ENCODE results near the gene RTN4IP1.

The RTN4IP1 gene

DNA sequence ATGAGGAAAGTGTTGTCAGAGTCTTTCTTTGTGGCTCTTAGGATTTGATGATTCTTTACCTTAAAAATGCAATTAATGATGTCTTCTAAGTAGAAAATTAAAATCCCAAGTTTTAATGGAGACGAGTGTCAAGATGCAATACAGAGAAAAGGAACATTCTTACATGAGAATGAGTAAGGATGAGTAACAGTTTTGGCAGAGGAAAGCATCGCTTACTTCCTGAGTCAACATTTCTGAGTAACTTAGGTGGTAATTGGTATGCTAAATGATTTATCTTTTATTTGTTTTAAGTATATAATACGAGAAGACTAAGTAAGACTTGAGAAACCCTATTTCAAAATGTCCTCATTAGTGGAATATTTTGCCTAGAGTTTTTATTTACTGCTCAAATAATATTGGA is 101.3 kb downstream of the RTN4IP1 start:
- no peak for DNase-seq (ENCODE audit: low spot score)
- Histone ChIP-seq H3K36me3 (replicated peaks in 1 of 2; ENCODE audit: control insufficient read depth in 2 of 2, insufficient read depth in 2 of 2, low read length in 2 of 2) (no peaks in the 10 kb centered on the region), H2BK120ac (ENCODE audit: low read depth, low read length) (no peak overlapping the region), H2BK12ac (ENCODE audit: low read length) (no peak overlapping the region), H3K27ac (replicated peaks; ENCODE audit: low read length) (no peak overlapping the region), H3K14ac (ENCODE audit: low read length) (no peak overlapping the region), H3K4me3 (ENCODE audit: low read length in 2 of 2) (no peak overlapping the region), H3K4me2 (ENCODE audit: insufficient read depth, low read length, poor library complexity, severe bottlenecking) (no peak overlapping the region), H3K79me1 (ENCODE audit: low read depth, low read length) (no peaks in the 10 kb centered on the region), H2BK5ac (ENCODE audit: low read length) (no peak overlapping the region), H4K8ac (ENCODE audit: low read depth, low read length) (no peak overlapping the region), H2AFZ (ENCODE audit: low read length) (no peak overlapping the region), H3K9me3 (replicated peaks in 1 of 2; ENCODE audit: control insufficient read depth in 2 of 2, insufficient read depth in 1 of 2, low read depth in 1 of 2, low read length in 2 of 2) (no peaks in the 10 kb centered on the region), H3K23ac (ENCODE audit: low read depth, low read length, poor library complexity) (no peak overlapping the region), H4K91ac (ENCODE audit: low read depth, low read length, poor library complexity) (no peak overlapping the region), H2BK15ac (ENCODE audit: low read length) (no peak overlapping the region), H3K18ac (ENCODE audit: low read length) (no peak overlapping the region), H3K4me1 (ENCODE audit: control insufficient read depth in 2 of 2, insufficient read depth in 1 of 2, low read depth in 1 of 2, low read length in 2 of 2) (no peaks in the 10 kb centered on the region), H3K4ac (ENCODE audit: low read length) (no peak overlapping the region), H3K27me3 (ENCODE audit: control insufficient read depth in 3 of 3, insufficient read depth in 3 of 3, low read depth in 1 of 3, low read length in 3 of 3) (peaks cover 0 to 29% (median 0%) of the 10 kb centered on the region in 3 experiments), H2AK5ac (ENCODE audit: low read depth, low read length) (no peak overlapping the region), H3K9ac (ENCODE audit: low read depth, low read length, poor library complexity) (no peak overlapping the region)
- WGBS, 2 donors (ENCODE audit: extremely low coverage in 2 of 2, insufficient read length in 2 of 2, insufficient replicate concordance in 1 of 2) = no CpG with 5 or more reads among the region's 3 CpGs

DNA sequence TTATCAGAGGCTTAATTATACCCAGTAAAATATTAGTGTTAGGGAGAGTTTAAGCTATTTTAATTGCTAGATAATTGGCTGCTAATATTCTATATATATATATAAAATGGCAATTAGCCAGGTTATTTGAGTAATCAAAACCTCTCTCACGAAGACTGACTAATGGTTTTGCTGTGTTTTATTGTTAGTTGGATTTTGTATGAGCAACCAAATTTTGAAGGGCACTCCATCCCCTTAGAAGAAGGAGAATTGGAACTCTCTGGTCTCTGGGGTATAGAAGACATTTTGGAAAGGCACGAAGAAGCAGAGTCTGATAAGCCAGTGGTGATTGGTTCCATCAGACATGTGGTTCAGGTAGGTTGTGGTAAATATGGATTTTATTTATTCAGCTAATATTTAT is 102.2 kb downstream of the RTN4IP1 start:
- H3K27ac ChIP-seq (replicated peaks; ENCODE audit: low read length) = no peak overlapping the region
- H3K14ac ChIP-seq (ENCODE audit: low read length) = no peak overlapping the region
- no peak overlapping the region for H3K4me3 ChIP-seq (ENCODE audit: low read length in 2 of 2)
- H2BK5ac ChIP-seq (ENCODE audit: low read length) = no peak overlapping the region
- no peaks in the 10 kb centered on the region for H3K79me1 ChIP-seq (ENCODE audit: low read depth, low read length)
- DNase-seq (ENCODE audit: low spot score) = no peak
- H4K8ac ChIP-seq (ENCODE audit: low read depth, low read length) = no peak overlapping the region
- H3K9me3 ChIP-seq (replicated peaks in 1 of 2; ENCODE audit: control insufficient read depth in 2 of 2, insufficient read depth in 1 of 2, low read depth in 1 of 2, low read length in 2 of 2) = no peaks in the 10 kb centered on the region
- H3K36me3 ChIP-seq (replicated peaks in 1 of 2; ENCODE audit: control insufficient read depth in 2 of 2, insufficient read depth in 2 of 2, low read length in 2 of 2) = no peaks in the 10 kb centered on the region
- WGBS, 2 donors (ENCODE audit: extremely low coverage in 2 of 2, insufficient read length in 2 of 2, insufficient replicate concordance in 1 of 2) = no CpG with 5 or more reads among the region's 2 CpGs
- H2BK12ac ChIP-seq (ENCODE audit: low read length) = no peak overlapping the region
- H2BK120ac ChIP-seq (ENCODE audit: low read depth, low read length) = no peak overlapping the region
- H3K9ac ChIP-seq (ENCODE audit: low read depth, low read length, poor library complexity) = no peak overlapping the region
- H3K18ac ChIP-seq (ENCODE audit: low read length) = no peak overlapping the region
- H3K27me3 ChIP-seq (ENCODE audit: control insufficient read depth in 3 of 3, insufficient read depth in 3 of 3, low read depth in 1 of 3, low read length in 3 of 3) = peaks cover 0 to 33% (median 0%) of the 10 kb centered on the region in 3 experiments
- no peak overlapping the region for H3K23ac ChIP-seq (ENCODE audit: low read depth, low read length, poor library complexity)
- no peak overlapping the region for H2BK15ac ChIP-seq (ENCODE audit: low read length)
- H4K91ac ChIP-seq (ENCODE audit: low read depth, low read length, poor library complexity) = no peak overlapping the region
- H2AFZ ChIP-seq (ENCODE audit: low read length) = no peak overlapping the region
- H2AK5ac ChIP-seq (ENCODE audit: low read depth, low read length) = no peak overlapping the region
- H3K4me1 ChIP-seq (ENCODE audit: control insufficient read depth in 2 of 2, insufficient read depth in 1 of 2, low read depth in 1 of 2, low read length in 2 of 2) = no peaks in the 10 kb centered on the region
- H3K4ac ChIP-seq (ENCODE audit: low read length) = no peak overlapping the region
- H3K4me2 ChIP-seq (ENCODE audit: insufficient read depth, low read length, poor library complexity, severe bottlenecking) = no peak overlapping the region

DNA sequence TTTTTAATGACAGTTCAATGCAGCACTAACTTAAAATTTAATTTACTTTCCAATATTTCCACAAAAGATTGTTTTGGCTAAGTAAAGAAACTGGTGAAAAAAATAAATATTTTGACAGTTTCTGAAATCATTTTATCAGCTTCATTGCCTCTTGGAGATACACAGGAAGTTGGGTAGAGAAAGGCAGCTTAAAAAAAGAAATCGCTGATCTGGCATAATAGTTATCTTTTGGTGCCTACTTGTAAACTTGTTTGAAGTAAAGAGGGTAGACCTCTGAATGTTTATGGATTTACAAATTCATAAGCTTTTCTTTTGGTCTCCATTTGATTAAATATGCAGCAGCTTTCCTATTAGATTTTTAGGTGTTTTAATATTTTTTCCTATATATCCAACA is 103.4 kb downstream of the RTN4IP1 start:
- no peak overlapping the region for H2BK12ac ChIP-seq (ENCODE audit: low read length)
- no peak overlapping the region for H4K91ac ChIP-seq (ENCODE audit: low read depth, low read length, poor library complexity)
- no peak overlapping the region for H3K23ac ChIP-seq (ENCODE audit: low read depth, low read length, poor library complexity)
- H3K9me3 ChIP-seq (replicated peaks in 1 of 2; ENCODE audit: control insufficient read depth in 2 of 2, insufficient read depth in 1 of 2, low read depth in 1 of 2, low read length in 2 of 2) = no peaks in the 10 kb centered on the region
- no peak overlapping the region for H3K14ac ChIP-seq (ENCODE audit: low read length)
- H3K9ac ChIP-seq (ENCODE audit: low read depth, low read length, poor library complexity) = no peak overlapping the region
- H3K4me2 ChIP-seq (ENCODE audit: insufficient read depth, low read length, poor library complexity, severe bottlenecking) = no peak overlapping the region
- H3K79me1 ChIP-seq (ENCODE audit: low read depth, low read length) = no peaks in the 10 kb centered on the region
- no peak overlapping the region for H2AK5ac ChIP-seq (ENCODE audit: low read depth, low read length)
- no peak overlapping the region for H3K27ac ChIP-seq (replicated peaks; ENCODE audit: low read length)
- no peak overlapping the region for H3K4me3 ChIP-seq (ENCODE audit: low read length in 2 of 2)
- no peaks in the 10 kb centered on the region for H3K4me1 ChIP-seq (ENCODE audit: control insufficient read depth in 2 of 2, insufficient read depth in 1 of 2, low read depth in 1 of 2, low read length in 2 of 2)
- H2BK5ac ChIP-seq (ENCODE audit: low read length) = no peak overlapping the region
- no peak overlapping the region for H3K18ac ChIP-seq (ENCODE audit: low read length)
- no peak overlapping the region for H2BK15ac ChIP-seq (ENCODE audit: low read length)
- H3K4ac ChIP-seq (ENCODE audit: low read length) = no peak overlapping the region
- H2BK120ac ChIP-seq (ENCODE audit: low read depth, low read length) = no peak overlapping the region
- WGBS, 2 donors (ENCODE audit: extremely low coverage in 2 of 2, insufficient read length in 2 of 2, insufficient replicate concordance in 1 of 2) = no CpG with 5 or more reads among the region's 1 CpG
- peaks cover 0 to 38% (median 0%) of the 10 kb centered on the region in 3 experiments for H3K27me3 ChIP-seq (ENCODE audit: control insufficient read depth in 3 of 3, insufficient read depth in 3 of 3, low read depth in 1 of 3, low read length in 3 of 3)
- H4K8ac ChIP-seq (ENCODE audit: low read depth, low read length) = no peak overlapping the region
- no peak overlapping the region for H2AFZ ChIP-seq (ENCODE audit: low read length)
- H3K36me3 ChIP-seq (replicated peaks in 1 of 2; ENCODE audit: control insufficient read depth in 2 of 2, insufficient read depth in 2 of 2, low read length in 2 of 2) = no peaks in the 10 kb centered on the region
- no peak for DNase-seq (ENCODE audit: low spot score)

DNA sequence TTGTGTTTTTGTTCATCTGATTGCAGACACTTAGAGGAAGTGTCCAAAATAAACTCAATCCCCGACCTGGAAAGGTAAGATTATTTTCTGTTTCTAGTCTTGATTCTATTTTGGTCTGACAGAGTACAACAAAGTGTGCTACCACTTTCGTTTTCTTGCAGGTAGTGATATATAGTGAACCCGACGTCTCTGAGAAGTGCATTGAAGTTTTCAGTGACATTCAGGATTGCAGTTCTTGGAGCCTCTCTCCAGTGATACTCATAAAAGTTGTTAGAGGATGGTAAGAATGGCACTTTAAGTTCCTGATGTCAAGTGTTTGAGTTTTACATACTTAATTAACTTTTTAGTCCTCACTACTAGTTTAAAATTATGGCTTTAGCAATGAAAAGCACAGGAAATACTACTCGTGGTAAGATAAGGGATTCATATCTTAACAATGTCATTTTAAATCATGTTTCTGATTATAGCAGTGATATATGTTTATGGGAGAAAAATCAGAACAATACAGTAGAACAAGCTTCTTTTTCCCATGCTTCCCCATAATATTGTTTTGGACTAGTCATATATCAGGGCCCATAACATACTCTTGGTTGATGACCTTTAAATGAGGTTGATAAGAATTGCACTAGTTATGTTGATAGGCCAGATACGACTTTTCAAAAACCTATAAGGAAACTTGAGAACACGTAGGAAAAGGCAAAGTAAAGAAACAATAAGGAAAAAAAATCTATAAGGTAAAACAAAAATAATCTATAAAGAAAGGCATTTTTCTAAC is 104.0 kb downstream of the RTN4IP1 start:
- Histone ChIP-seq H2BK15ac (ENCODE audit: low read length) (no peak overlapping the region), H3K4ac (ENCODE audit: low read length) (no peak overlapping the region), H3K23ac (ENCODE audit: low read depth, low read length, poor library complexity) (no peak overlapping the region), H3K4me1 (ENCODE audit: control insufficient read depth in 2 of 2, insufficient read depth in 1 of 2, low read depth in 1 of 2, low read length in 2 of 2) (no peaks in the 10 kb centered on the region), H4K8ac (ENCODE audit: low read depth, low read length) (no peak overlapping the region), H3K14ac (ENCODE audit: low read length) (no peak overlapping the region), H3K9me3 (replicated peaks in 1 of 2; ENCODE audit: control insufficient read depth in 2 of 2, insufficient read depth in 1 of 2, low read depth in 1 of 2, low read length in 2 of 2) (no peaks in the 10 kb centered on the region), H2AK5ac (ENCODE audit: low read depth, low read length) (no peak overlapping the region), H3K9ac (ENCODE audit: low read depth, low read length, poor library complexity) (no peak overlapping the region), H2BK120ac (ENCODE audit: low read depth, low read length) (no peak overlapping the region), H2AFZ (ENCODE audit: low read length) (no peak overlapping the region), H2BK5ac (ENCODE audit: low read length) (no peak overlapping the region), H2BK12ac (ENCODE audit: low read length) (no peak overlapping the region), H3K36me3 (replicated peaks in 1 of 2; ENCODE audit: control insufficient read depth in 2 of 2, insufficient read depth in 2 of 2, low read length in 2 of 2) (no peaks in the 10 kb centered on the region), H3K27me3 (ENCODE audit: control insufficient read depth in 3 of 3, insufficient read depth in 3 of 3, low read depth in 1 of 3, low read length in 3 of 3) (peaks cover 0 to 44% (median 0%) of the 10 kb centered on the region in 3 experiments), H4K91ac (ENCODE audit: low read depth, low read length, poor library complexity) (no peak overlapping the region), H3K27ac (replicated peaks; ENCODE audit: low read length) (no peak overlapping the region), H3K4me3 (ENCODE audit: low read length in 2 of 2) (no peak overlapping the region), H3K4me2 (ENCODE audit: insufficient read depth, low read length, poor library complexity, severe bottlenecking) (no peak overlapping the region), H3K18ac (ENCODE audit: low read length) (no peak overlapping the region), H3K79me1 (ENCODE audit: low read depth, low read length) (no peaks in the 10 kb centered on the region)
- DNase-seq (ENCODE audit: low spot score) = no peak
- no CpG with 5 or more reads among the region's 7 CpGs for WGBS, 2 donors (ENCODE audit: extremely low coverage in 2 of 2, insufficient read length in 2 of 2, insufficient replicate concordance in 1 of 2)
